ENCODE data around the gene WSB2.
"Not testable (repeated sequence)": the region's sequence is repeated elsewhere in the genome, so short reads cannot be mapped to it uniquely, and the experiment has no call there.

WSB2 gene

GRCh38 chr12:118094039-118094438, 33.1 kb upstream of the WSB2 start:
- TF ChIP-seq ZC3H10 (CRISPR knock-in tag; IDR thresholded peaks at IDR 0.05) (no peak), TCF4 (CRISPR knock-in tag; IDR thresholded peaks at IDR 0.05; ENCODE audit: borderline replicate concordance) (peak; percentile 47; the same call in 1 of the 2 replicates)
- ATAC-seq, result peak; percentile 20; the same call in 1 of the 3 replicates

GRCh38 chr12:118089782-118090181, 28.8 kb upstream of the WSB2 start:
- TF ChIP-seq TOX (CRISPR knock-in tag; IDR thresholded peaks at IDR 0.05; ENCODE audit: borderline replicate concordance), result no peak
- no peak for TF ChIP-seq POU6F1 (CRISPR knock-in tag; IDR thresholded peaks at IDR 0.05; ENCODE audit: borderline replicate concordance, low read depth)
- no peak for TF ChIP-seq ZNF8 (CRISPR knock-in tag; IDR thresholded peaks at IDR 0.05)
- no peak for TF ChIP-seq ARNTL (CRISPR knock-in tag; IDR thresholded peaks at IDR 0.05; ENCODE audit: borderline replicate concordance, low read depth)
- no peak for TF ChIP-seq ZFP3 (CRISPR knock-in tag; IDR thresholded peaks at IDR 0.05)
- TF ChIP-seq OSR1 (CRISPR knock-in tag; IDR thresholded peaks at IDR 0.05), result no peak
- TF ChIP-seq RARB (CRISPR knock-in tag; IDR thresholded peaks at IDR 0.05), result no peak
- TF ChIP-seq SNAI2 (CRISPR knock-in tag; IDR thresholded peaks at IDR 0.05), result no peak
- TF ChIP-seq PPARA (CRISPR knock-in tag; IDR thresholded peaks at IDR 0.05; ENCODE audit: borderline replicate concordance), result no peak
- no peak for TF ChIP-seq CSDC2 (CRISPR knock-in tag; IDR thresholded peaks at IDR 0.05)
- TF ChIP-seq ZC3H10 (CRISPR knock-in tag; IDR thresholded peaks at IDR 0.05), result no peak
- no peak for TF ChIP-seq GLIS3 (CRISPR knock-in tag; IDR thresholded peaks at IDR 0.05)
- no peak for TF ChIP-seq BACH2 (CRISPR knock-in tag; IDR thresholded peaks at IDR 0.05; ENCODE audit: borderline replicate concordance)
- TF ChIP-seq, protein P1, sequence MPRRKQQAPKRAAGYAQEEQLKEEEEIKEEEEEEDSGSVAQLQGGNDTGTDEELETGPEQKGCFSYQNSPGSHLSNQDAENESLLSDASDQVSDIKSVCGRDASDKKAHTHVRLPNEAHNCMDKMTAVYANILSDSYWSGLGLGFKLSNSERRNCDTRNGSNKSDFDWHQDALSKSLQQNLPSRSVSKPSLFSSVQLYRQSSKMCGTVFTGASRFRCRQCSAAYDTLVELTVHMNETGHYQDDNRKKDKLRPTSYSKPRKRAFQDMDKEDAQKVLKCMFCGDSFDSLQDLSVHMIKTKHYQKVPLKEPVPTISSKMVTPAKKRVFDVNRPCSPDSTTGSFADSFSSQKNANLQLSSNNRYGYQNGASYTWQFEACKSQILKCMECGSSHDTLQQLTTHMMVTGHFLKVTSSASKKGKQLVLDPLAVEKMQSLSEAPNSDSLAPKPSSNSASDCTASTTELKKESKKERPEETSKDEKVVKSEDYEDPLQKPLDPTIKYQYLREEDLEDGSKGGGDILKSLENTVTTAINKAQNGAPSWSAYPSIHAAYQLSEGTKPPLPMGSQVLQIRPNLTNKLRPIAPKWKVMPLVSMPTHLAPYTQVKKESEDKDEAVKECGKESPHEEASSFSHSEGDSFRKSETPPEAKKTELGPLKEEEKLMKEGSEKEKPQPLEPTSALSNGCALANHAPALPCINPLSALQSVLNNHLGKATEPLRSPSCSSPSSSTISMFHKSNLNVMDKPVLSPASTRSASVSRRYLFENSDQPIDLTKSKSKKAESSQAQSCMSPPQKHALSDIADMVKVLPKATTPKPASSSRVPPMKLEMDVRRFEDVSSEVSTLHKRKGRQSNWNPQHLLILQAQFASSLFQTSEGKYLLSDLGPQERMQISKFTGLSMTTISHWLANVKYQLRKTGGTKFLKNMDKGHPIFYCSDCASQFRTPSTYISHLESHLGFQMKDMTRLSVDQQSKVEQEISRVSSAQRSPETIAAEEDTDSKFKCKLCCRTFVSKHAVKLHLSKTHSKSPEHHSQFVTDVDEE (CRISPR knock-in tag; IDR thresholded peaks at IDR 0.05), result no peak
- no peak for TF ChIP-seq ESRRG (CRISPR knock-in tag; IDR thresholded peaks at IDR 0.05)
- no peak for TF ChIP-seq ZNF565 (CRISPR knock-in tag; conservative IDR thresholded peaks at IDR 0.05; ENCODE audit: low read depth)
- TF ChIP-seq ZFP30 (CRISPR knock-in tag; IDR thresholded peaks at IDR 0.05), result no peak

GRCh38 chr12:118082161-118082560, 21.2 kb upstream of the WSB2 start:
- no peak for ATAC-seq
- TF ChIP-seq ZFP30 (CRISPR knock-in tag; IDR thresholded peaks at IDR 0.05), result no peak
- no peak for TF ChIP-seq OSR1 (CRISPR knock-in tag; IDR thresholded peaks at IDR 0.05)
- TF ChIP-seq SNAI2 (CRISPR knock-in tag; IDR thresholded peaks at IDR 0.05), result no peak
- TF ChIP-seq, protein P1 (CRISPR knock-in tag; IDR thresholded peaks at IDR 0.05), result no peak
- TF ChIP-seq ARNTL (CRISPR knock-in tag; IDR thresholded peaks at IDR 0.05; ENCODE audit: borderline replicate concordance, low read depth), result no peak
- TF ChIP-seq TCF4 (CRISPR knock-in tag; IDR thresholded peaks at IDR 0.05; ENCODE audit: borderline replicate concordance), result no peak
- TF ChIP-seq, protein P2, sequence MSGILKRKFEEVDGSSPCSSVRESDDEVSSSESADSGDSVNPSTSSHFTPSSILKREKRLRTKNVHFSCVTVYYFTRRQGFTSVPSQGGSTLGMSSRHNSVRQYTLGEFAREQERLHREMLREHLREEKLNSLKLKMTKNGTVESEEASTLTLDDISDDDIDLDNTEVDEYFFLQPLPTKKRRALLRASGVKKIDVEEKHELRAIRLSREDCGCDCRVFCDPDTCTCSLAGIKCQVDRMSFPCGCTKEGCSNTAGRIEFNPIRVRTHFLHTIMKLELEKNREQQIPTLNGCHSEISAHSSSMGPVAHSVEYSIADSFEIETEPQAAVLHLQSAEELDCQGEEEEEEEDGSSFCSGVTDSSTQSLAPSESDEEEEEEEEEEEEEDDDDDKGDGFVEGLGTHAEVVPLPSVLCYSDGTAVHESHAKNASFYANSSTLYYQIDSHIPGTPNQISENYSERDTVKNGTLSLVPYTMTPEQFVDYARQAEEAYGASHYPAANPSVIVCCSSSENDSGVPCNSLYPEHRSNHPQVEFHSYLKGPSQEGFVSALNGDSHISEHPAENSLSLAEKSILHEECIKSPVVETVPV (CRISPR knock-in tag; IDR thresholded peaks at IDR 0.05), result no peak
- TF ChIP-seq ZNF8 (CRISPR knock-in tag; IDR thresholded peaks at IDR 0.05), result no peak
- no peak for TF ChIP-seq ZNF565 (CRISPR knock-in tag; conservative IDR thresholded peaks at IDR 0.05; ENCODE audit: low read depth)
- no peak for TF ChIP-seq CREB5 (CRISPR knock-in tag; IDR thresholded peaks at IDR 0.05; ENCODE audit: low read depth)

More at GRCh38 chr12:118089782-118090181, 28.8 kb upstream of the WSB2 start:
- ATAC-seq, result no peak

- not testable (repeated sequence) for ATAC-seq
Observed at GRCh38 chr12:118081521-118081920, 20.5 kb upstream of the WSB2 start.
